Islet of Langerhans (tissue), 1 donor: ENCODE measurements around the gene KRTCAP2.

Experiments used
- FAIRE-seq: peaks from one replicate; lab custom pipeline; 2011; peaks lifted over from hg19 to GRCh38; lab: Jason Lieb, UNC

KRTCAP2 gene

DNA sequence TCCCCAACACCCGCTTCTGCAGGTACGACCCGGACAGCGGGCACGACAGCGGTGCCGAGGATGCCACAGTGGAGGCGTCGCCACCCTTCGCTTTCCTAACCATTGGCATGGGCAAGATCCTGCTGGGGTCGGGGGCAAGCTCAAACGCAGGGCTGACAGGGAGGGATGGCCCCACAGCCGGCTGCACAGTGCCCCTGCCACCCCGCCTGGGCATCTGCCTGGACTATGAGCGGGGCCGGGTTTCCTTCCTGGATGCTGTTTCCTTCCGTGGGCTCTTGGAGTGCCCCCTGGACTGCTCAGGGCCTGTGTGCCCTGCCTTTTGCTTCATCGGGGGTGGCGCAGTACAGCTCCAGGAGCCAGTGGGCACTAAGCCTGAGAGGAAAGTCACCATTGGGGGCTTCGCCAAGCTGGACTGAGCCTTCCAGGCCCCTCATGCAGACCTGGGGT is 10.7 kb upstream of the KRTCAP2 start:
- FAIRE-seq = no peak

DNA sequence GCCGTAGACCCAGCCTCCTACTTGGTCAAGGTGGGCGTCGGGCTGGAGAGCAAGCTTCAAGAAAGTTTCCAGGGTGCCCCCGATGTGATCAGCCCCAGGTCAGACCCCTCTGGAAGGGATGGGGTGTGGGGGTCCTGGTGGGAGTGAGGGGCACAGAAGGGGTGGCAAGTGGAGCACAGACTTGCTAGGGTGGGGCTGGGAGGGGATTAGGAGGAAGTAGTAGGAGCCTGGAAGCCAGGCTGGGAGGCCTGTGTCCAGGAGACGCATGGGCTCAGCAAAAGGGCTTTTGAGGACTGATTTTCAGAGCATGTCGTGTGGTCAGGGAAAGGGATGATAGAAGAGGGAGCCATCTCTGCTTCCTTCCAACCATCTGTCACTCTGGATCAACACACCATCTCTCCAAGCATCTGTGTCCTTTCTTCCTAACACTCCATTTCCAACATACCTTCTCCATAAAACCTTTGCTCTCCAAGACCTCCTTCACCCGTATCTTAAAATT is 9.0 kb upstream of the KRTCAP2 start:
- no peak for FAIRE-seq

DNA sequence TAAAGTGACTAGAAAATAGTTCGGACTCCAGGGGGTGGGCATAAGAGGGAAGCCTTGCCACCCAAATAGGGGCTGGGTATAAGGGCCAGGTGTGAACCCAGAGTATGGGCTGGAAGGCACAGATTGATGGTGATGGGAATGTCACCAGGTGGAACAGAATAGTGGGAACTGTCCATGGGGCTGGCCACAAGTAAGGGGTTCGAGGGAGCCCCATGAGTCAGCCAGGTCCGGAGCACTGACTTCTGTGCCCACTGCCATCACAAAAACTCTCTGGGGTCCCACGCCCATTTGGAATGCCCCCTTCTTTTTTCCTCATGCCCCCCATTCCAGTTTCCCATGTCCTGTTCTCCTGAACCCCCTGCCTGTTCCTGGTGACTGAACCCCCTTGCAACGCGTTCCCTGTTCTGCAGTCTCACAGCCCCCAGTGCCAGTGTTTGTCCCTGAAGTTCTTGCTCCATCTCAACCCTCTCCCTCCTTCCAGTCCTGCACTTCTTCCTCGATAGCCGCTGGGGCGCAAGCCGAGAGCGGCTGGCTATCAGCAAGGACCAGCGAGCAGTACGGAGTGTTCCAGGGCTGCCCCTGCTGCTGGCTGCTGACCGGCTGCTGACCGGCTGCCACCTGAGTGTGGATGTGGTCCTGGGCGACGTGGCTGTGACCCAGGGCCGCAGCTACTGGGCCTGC is 8.4 kb upstream of the KRTCAP2 start:
- no peak for FAIRE-seq

DNA sequence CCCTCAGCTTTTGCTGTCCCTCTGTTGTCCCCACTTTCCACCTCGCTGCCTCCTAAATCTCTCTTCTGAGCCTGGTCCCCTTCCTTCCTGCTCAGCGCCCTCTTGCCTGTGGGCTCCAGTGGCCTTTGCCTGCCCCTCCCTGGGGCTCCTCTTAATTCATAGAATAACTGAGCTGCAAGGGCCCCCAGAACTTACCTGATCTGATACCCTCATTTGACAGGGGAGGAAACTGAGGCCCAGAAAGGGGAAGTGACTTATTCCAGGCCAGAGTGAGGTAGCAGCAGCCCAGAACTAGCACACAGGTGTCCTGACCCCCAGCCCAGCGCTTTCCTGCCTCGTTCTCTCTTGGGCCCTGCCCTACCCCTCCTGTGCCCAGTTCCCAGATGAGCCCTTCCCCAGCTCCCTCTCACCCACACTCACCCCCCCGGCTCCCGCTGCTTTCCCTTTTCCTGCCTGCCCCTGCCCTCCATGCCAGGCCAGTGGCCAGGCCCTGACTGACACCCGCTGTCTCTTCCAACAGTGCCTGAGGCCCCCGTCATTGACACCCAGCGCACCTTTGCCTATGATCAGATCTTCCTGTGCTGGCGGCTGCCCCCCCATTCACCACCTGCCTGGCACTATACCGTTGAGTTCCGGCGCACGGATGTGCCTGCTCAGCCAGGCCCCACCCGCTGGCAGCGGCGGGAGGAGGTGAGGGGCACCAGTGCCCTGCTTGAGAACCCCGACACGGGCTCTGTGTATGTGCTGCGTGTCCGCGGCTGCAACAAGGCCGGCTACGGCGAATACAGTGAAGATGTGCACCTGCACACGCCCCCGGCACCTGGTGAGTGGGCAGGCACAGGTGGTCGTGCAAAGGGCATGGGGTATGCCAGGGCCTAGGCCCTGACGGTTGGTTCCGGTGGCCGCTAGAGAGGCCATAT is 6.3 kb upstream of the KRTCAP2 start:
- FAIRE-seq = no peak

DNA sequence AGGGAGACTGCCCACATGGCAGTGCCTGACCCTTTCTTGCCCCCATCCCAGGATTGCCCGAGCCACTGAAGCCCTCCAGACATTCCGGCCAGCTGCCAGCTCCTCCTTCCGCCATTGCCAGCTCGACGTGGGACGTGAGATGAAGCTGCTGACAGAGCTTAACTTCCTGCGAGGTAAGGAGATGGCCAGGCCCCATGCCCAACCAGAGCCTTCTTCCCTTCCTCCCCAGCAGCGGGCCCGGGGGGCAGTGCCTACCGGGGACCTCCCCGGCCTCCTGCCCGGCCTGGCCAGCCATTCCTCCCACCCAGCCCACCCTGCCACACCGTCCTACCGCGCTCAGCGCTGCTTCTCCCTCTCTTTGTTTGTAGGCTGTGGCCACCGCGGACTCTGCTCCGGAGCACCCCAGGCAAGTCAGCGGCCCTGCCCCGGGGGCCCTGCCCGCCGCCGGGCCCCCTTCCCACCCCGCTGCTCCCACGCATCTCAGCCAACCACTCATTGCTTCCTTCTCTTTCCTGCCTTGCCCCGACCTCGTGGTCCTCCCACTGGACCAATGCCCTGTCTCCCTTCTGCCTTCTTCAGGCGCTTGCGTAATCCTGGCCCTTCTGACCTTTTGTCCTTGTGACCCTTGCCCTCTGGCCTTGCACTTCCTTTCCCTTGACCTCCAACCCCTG is 5.5 kb upstream of the KRTCAP2 start:
- FAIRE-seq = no peak

DNA sequence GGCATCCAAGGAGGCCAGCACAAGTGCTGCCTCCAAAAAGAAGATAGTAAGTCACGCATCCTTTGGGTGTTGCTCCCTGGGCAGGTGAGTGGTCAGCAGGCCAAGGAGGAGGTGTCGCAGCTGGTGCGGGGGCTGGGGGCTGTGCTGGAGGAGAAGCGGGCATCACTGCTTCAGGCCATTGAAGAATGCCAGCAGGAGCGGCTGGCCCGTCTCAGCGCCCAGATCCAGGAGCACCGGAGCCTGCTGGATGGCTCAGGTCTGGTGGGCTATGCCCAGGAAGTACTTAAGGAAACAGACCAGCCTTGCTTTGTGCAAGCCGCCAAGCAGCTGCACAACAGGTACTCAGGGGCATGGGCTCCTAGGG is 4.8 kb upstream of the KRTCAP2 start:
- FAIRE-seq = no peak

DNA sequence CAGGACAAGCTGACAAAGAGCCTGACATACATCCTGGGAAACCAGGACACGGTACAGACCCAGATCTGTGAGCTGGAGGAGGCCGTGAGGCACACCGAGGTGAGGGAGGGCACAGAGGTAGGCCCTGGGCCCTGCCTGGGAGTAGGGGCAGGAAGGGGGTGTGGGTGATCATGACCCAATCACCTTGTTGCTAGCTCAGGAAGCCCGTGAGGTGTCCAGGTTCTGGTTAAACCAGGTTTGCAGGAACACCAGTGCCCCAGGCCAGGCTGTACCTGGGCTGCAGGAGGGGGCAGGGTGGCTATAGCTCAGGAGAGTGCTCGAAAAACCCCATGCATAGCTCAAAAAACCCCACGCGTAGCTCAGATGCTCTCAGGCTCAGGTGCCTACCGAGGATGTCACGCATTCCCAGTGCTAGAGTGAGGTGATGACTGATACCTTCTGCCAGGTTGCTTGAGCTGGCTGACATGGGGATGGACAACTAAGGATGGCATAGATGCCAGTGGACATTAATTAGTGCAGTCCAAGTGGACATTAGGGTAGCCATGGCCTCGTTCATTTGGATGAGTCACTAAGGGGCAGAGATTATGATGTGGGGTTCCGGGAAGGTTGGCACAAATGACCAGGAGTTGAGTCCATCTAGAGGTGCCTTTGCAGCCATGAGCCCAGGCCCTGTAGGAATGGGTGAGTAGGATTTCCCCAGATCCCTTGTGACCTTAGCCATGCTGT is 4.3 kb upstream of the KRTCAP2 start:
- no peak for FAIRE-seq

DNA sequence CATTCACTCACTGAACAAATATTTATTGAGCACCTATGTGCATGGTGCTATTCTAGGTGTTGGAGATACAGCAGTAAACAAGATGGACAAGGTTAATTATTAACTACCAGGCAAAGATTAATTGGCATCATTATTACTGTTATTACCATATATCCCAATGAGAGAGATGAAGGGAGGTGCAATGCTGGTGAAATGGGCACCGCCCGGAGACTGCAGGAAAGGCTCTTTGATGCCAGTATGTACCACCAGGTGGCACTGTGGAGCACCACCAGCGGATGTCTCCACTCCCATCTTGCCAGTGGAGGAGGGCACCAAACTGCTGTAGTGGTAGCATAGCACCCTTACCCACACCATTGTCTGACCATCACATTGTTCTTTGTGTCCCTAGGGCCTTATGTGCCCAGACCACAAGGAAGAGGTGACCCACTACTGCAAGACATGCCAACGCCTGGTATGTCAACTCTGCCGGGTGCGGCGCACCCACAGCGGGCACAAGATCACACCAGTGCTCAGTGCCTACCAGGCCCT is 3.5 kb upstream of the KRTCAP2 start:
- peak; percentile 61 for FAIRE-seq

DNA sequence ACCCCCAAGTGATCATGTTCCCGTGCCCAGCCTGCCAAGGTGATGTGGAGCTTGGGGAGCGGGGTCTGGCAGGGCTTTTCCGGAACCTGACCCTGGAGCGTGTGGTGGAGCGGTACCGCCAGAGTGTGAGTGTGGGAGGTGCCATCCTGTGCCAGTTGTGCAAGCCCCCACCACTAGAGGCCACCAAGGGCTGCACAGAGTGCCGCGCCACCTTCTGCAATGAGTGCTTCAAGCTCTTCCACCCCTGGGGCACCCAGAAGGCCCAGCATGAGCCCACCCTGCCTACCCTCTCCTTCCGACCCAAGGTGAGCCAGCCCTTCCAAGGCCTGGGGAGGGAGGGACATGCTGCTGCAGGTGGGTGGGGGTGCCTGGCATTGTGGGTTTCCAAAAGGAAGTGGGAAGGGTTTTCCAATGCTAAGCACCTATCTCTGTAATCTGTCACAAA is 2.8 kb upstream of the KRTCAP2 start:
- FAIRE-seq = no peak

DNA sequence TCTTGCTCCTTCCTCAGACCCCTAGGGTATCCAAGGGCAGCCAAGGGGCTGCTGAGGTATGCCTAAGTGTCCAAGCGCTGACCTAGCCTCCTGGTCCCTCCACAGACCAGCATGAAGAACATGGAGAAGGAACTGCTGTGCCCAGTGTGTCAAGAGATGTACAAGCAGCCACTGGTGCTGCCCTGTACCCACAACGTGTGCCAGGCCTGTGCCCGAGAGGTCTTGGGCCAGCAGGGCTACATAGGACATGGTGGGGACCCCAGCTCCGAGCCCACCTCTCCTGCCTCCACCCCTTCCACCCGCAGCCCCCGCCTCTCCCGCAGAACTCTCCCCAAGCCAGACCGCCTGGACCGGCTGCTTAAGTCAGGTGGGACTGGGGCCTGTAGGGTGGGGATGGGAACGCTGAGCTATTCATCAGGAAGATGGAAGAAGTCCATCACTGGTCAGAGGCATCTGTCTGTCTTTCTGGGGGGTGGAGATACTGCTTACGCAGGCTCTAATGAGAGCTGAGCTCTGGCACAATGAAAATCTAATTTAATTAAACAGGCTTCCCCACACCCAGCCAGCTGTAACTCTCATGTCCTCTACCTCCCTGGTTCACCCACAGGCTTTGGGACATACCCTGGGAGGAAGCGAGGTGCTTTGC is 2.3 kb upstream of the KRTCAP2 start:
- no peak for FAIRE-seq

DNA sequence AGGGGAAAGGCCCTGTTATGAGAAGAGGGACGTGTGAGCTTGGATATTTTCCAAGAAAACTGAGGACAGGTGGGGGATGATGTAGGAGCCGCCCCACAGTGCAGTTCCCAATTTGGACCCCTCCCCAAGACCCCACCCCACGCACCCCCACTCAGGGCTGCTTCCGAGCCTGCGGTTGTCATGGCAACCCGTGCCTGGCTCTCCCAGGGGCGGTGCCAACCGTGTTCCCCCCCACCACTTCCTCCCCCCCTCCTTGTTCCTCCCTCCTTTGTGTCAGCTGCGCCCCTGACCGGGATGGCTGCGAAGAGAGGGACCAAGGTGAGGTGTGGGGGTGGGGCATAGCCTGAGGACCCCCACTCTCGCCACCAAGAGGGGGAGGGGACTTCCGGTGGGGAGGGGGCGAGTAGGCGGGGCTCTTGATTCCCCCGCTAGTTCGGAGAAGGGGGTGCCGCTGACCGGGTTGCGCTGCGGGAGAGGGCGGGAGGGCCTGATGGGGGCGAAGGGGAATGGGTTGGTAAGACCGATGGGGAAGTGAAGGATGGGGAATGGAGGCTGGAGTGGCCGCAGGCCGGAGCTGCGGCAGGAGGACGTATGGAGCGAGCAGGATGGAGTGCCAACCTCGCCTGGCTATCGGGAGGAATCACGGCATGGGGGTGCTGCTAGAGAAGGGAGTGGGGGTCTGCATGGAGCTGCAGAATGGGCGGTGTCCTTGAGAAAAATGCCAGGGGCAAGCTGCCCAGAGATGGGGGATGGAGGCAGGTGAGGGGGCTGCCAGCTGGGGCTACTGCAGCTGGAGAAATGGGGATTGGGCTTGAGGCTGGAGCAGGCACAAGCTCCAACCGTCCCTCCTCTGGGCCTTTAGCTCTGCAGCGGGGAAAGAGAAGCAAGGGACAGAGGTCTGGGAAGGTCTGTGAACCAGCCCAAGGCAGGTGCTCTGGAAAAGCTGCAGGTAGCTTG is 1.5 kb upstream of the KRTCAP2 start:
- FAIRE-seq = no peak

DNA sequence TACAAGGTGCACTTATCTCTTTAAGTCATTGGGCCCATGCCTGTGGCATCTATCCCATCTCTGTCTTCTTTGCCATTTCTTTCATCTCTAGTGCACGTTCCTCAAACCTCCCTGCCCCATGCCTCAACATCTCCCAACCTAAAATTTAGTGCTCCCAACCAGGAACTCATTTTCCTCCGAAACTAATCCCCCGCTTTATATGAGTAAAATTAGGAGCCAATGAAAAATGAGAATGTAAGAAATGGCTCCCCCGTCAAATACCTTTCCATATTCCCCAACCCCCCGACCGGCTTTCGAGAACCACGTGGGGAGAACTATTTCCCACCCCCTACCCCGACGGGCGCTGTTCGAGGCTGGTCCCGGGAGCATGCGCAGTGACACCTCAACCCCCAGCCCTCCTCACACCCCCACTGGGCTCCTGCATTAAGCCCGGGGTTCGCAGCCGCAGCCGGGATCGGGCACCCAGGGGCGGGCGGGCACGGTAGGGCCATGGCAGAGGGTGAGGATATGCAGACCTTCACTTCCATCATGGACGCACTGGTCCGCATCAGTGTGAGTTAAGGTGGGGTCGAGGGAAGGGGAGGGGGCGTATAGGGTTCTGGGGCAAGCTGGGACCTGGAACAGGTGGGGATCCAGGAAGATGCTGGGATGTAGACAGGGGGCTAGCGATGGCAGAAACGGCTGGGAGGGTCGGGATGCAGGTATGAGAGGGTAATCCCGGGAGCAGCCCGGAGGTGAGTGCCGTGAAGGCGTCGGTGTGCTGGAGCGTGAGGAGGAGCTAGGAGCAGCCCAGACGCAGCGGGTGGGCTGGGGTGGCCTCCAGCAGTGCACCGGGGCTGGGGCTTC is 597 bp upstream of the KRTCAP2 start, which contains the start of gene TRIM46:
Gene TRIM46 (plus strand): TSS at position 372 of the 846 bp plus-strand sequence. CDS start 118 bp downstream, at position 490.
- FAIRE-seq = no peak

DNA sequence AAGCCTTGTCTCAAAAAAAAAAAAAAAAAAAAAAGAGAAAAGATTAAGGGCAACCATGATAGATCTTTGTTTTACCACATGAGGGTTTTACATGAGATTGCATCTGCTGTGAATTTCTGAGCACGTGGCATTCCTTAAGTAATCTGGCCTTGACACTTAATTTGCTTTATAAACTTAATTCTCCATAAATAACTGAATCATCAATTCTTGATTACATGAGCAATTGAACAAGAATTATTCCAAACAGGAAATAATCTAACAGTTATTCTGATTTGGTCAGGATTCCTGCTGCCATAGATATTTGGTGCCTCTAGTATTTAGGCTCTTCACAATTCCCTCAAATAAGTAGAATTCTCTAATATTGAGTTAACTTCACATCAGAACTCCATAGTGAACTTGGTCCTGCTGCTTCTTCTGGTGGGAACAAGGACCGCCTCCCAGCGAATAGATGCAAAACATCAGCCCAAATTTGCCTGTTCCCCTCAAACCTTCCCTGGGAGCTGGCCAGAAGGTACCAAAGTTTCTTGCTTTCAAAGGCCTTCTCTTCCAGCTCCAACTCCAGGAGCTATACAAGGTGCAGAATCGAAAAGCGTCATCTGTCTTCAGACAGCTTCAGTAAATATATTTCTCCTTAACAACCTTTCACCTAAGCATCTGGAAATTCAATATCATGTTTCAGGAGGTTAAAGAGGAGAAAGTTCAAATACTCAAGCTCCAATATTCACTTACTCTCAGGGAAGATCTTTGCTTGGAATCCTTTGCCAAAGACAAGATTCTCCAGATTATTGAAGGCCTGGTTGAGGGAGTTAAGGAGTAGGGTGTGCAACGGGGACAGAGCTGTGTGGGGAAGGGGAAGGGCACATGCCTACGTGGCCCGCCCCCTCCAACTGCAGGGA is 1.0 kb downstream of the KRTCAP2 start:
- FAIRE-seq = no peak

DNA sequence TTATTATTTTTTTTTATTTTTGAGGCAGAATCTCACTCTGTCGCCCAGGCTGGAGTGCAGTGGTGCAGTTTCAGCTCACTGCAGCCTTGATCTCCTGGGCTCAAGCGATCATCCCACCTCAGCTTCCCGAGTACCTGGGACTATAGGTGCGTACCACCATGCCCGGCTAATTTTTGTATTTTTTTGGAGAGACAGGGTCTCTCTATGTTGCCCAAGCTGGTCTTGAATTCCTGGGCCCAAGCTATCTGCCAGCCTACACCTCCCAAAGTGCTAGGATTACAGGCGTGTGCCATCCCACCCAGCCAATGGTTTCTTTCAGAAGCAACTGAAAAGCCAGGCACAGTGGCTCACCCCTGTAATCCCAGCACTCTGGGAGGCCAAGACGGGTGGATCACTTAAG is 2.3 kb downstream of the KRTCAP2 start:
- no peak for FAIRE-seq

DNA sequence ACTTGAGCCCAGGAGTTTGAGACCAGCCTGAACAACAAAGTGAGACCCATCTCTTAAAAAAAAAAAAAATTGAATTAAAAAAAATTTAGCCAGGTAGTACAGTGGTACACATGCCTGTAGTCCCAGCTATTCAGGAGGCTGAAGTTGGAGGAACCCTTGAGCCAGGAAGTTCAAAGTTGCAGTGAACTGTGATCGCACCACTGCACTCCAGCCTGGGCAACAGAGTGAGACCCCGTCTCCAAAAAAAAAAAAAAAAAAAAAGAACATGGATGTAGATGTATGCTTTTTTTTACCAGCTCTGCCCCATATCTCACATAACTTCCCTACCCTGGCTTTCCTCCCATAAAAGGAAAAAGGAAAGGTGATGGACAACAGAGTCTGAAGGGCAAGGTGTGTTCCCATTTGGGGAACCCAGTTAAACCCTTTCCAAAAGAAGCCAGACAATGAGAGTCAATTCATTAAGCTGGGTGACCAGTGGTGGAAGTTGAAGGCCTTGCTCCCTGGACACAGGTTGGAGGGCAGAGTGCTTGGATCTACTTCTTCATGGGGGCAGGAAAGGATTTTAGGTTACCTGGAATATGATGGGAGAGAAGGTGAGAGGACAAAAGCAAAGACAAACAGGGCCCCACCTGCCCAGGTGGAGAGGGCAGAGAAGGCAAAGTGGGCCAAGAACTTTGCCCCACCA is 2.9 kb downstream of the KRTCAP2 start:
- no peak for FAIRE-seq

DNA sequence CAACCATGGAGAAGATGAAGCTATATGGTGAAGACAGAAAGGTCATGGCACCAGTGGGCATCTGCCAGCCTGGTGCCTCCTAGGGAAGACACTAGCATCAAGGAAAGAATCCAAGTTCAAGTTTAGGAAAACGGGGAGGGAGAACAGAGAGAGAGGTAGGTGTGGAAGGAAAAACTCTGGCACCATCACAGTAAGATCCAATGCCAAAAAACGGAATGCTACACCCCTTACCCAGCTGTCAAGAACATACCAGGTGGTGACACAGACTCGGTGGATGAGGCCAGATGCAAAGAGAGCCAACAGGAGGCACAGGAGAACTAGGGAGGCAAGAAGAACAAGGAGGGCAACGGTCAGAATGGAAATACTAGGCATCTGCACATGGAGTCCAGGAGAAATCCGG is 3.6 kb downstream of the KRTCAP2 start:
- FAIRE-seq = no peak

DNA sequence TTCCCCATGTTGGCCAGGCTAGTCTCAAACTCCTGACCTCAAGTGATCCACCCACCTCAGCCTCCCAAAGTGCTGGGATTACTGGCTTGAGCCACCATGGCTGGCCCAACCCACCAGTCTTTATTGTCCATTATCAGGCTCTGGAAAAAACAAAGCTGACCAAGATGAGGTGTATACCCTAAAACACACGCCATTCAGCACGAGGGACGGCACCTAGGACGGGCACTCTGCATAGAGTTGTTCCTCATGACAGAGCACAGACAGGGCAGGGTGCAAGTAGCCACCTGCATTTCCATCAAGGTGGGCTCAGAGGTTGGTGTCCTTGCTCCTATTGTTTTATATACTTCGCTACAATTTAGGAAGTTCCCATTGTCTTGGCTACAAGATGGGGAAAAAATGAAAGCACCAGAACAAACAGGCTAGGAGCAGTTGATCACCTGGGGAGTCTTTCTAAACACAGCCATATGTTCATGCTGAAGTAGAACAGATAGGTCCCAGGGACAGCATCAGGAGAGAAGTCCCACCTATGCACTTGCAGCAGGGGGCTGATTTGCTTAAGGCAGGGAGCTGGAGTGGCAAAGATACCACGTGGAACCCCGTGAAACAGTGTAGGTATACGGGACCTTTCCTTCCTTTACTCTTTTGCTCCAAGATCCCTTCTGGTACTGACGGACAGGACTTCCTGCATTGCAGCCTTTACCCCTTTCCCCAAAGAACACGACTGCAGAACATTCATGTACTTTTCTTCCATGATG is 4.5 kb downstream of the KRTCAP2 start:
- FAIRE-seq = no peak
